Caco-2 (cell line): ENCODE results near the gene KLHDC7B. TPM values are rescaled to one million over a fixed set of nuclear protein-coding genes. Genes with fewer than 3 reads are reported as not detected.

ENCODE experiments used
- BruUV-seq: library from RNA; stranded (reverse); fragments of 400-500 nt; replicated peaks from 2 replicates; lab custom pipeline; 2021; lab: Mats Ljungman, UMichigan
- CTCF ChIA-PET: fragments of 300-600 bp; sonication (Branson Sonifier 250); formaldehyde crosslinking; loops from one replicate; lab custom pipeline; 2022; ENCODE audit warnings: antibody characterized with exemption; lab: Charles Lee
- POLR2A ChIA-PET: fragments of 300-600 bp; sonication (Branson Sonifier 250); formaldehyde crosslinking; loops from one replicate; lab custom pipeline; 2022; ENCODE audit warnings: antibody characterized with exemption; lab: Charles Lee
- DNase-seq, 2 experiments: peaks; one replicate each; pipeline versions ENCODE4 v3.0.0 to v3.0.0-alpha.2; 2020 to 2022
- H3K27me3 ChIP-seq: replicated peaks from 2 replicates; pipeline ENCODE4 v1.6.0; 2011; ENCODE audit warnings: low read length; ENCODE audit not compliant: control insufficient read depth, insufficient read depth
- H3K36me3 ChIP-seq: 2 replicates; pipeline ENCODE4 v1.5.1; 2011; ENCODE audit warnings: low read length; ENCODE audit not compliant: control insufficient read depth, insufficient read depth
- H3K4me1 ChIP-seq: fragments of 250-450 bp; sonication (Bioruptor Pico); 2 replicates; pipeline ENCODE4 v1.5.1; 2020; ENCODE audit warnings: mild to moderate bottlenecking
- H3K4me3 ChIP-seq: 2 replicates; pipeline ENCODE4 v1.5.1; 2011; ENCODE audit warnings: low read depth, mild to moderate bottlenecking, control low read depth, low read length
- H3K9me3 ChIP-seq: fragments of 250-450 bp; sonication (Bioruptor Pico); 2 replicates; pipeline ENCODE4 v1.5.1; 2020; ENCODE audit warnings: mild to moderate bottlenecking, moderate library complexity
- H3K27ac Mint-ChIP-seq: one replicate; pipeline ENCODE4 v1.8.0; 2022; ENCODE audit warnings: mixed read lengths; ENCODE audit not compliant: unreplicated experiment
- H3K27me3 Mint-ChIP-seq: one replicate; pipeline ENCODE4 v1.8.0; 2022; ENCODE audit warnings: mixed read lengths; ENCODE audit not compliant: insufficient read depth, unreplicated experiment
- H3K36me3 Mint-ChIP-seq: one replicate; pipeline ENCODE4 v1.8.0; 2022; ENCODE audit warnings: mild to moderate bottlenecking, mixed read lengths; ENCODE audit not compliant: insufficient read depth, unreplicated experiment
- H3K4me1 Mint-ChIP-seq: one replicate; pipeline ENCODE4 v1.8.0; 2022; ENCODE audit warnings: low read depth, mixed read lengths; ENCODE audit not compliant: unreplicated experiment
- H3K4me3 Mint-ChIP-seq: one replicate; pipeline ENCODE4 v1.8.0; 2022; ENCODE audit warnings: mild to moderate bottlenecking, moderate library complexity, mixed read lengths; ENCODE audit not compliant: unreplicated experiment
- H3K9me3 Mint-ChIP-seq: one replicate; pipeline ENCODE4 v1.8.0; 2022; ENCODE audit warnings: mixed read lengths; ENCODE audit not compliant: unreplicated experiment
- CTCF ChIP-seq, 2 experiments: fragments of 200-600 bp in 1 of 2; IDR thresholded peaks; 1 replicate in 1 of 2; 2 replicates in 1 of 2; pipeline versions ENCODE4 v1.5.1 to v1.8.0; 2011 to 2022; ENCODE audit warnings: antibody characterized with exemption in 1 of 2, control low read depth in 1 of 2, inconsistent platforms in 1 of 2, low read depth in 1 of 2, low read length in 1 of 2, mild to moderate bottlenecking in 1 of 2, moderate library complexity in 1 of 2; ENCODE audit not compliant: insufficient read depth in 1 of 2, severe bottlenecking in 1 of 2, unreplicated experiment in 1 of 2
- intact Hi-C: fragments of 100-400 bp; cut with micrococcal nuclease; formaldehyde crosslinking; loops from one replicate; pipeline ENCODE4 v1.10.0; 2022; ENCODE audit not compliant: unreplicated experiment
- total RNA-seq: library from RNA; stranded (reverse); gene quantifications from 2 replicates; pipeline ENCODE4 v1.2.3, GENCODE V29; 2022

Gene KLHDC7B
- total RNA-seq, 1 experiment from 2014 or later: 2.0 TPM

DNA sequence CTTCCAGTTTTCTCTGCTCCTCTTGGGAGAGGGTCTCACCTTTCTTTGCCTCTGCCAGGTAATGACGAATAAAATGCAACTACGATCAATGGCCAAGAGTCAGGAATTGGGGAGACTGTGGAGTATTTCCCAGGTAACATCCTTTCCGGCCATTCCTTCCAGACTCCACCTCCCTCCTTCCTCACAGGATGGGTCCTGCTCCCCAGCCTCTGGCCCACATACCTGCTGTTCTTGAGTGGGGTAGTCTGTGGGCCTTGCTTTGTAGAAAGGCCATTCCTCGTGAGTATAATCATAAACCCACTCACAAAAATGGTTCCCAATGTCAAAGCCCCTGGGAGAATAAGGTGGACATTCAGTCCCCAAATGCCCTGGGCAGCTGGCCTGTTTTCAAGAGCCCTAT lies 34.1 kb downstream of the KLHDC7B start:
- Histone ChIP-seq H3K4me3 (no peak overlapping the region), H3K4me1 (peaks cover 17% of the 10 kb centered on the region), H3K27me3 (no peaks in the 10 kb centered on the region), H3K36me3 (peaks cover 1% of the 10 kb centered on the region; the same call in 1 of the 2 replicates), H3K9me3 (no peaks in the 10 kb centered on the region)
- DNase-seq: no peak
- Mint-ChIP-seq H3K9me3 (no peaks in the 10 kb centered on the region), H3K36me3 (peaks cover 4% of the 10 kb centered on the region), H3K4me1 (no peaks in the 10 kb centered on the region), H3K27me3 (no peaks in the 10 kb centered on the region), H3K27ac (no peak overlapping the region), H3K4me3 (peak overlapping the region; percentile 40)
- TF ChIP-seq CTCF (IDR thresholded peaks at IDR 0.05; ENCODE audit: insufficient read depth in 1 of 2, low read depth in 1 of 2, low read length in 1 of 2, severe bottlenecking in 1 of 2, unreplicated experiment in 1 of 2): no peak
- POLR2A ChIA-PET: no interaction called here
- BruUV-seq: no TSS peak
- CTCF ChIA-PET: no interaction called here
- intact Hi-C loops: loop anchor here (5.0 kb wide), 1 partner anchor 52 kb away; the partner anchor contains the start of gene SCO2

- BruUV-seq: no TSS peak
- TF ChIP-seq CTCF (IDR thresholded peaks at IDR 0.05; ENCODE audit: insufficient read depth in 1 of 2, low read depth in 1 of 2, low read length in 1 of 2, severe bottlenecking in 1 of 2, unreplicated experiment in 1 of 2): no peak
- intact Hi-C loops: loop anchor here (5.0 kb wide), 1 partner anchor 54 kb away; the partner anchor contains the start of gene SCO2
- ChIA-PET POLR2A (no interaction called here), CTCF (interaction anchor here (2.2 kb wide), 1 partner anchor 18 kb away, joined by 8 read pairs; the partner anchor contains the start of gene SYCE3)
- peak in 1 of 2 experiments; percentile 29 for DNase-seq
- peaks cover 4% of the 10 kb centered on the region for H3K36me3 Mint-ChIP-seq
- H3K9me3 Mint-ChIP-seq: no peaks in the 10 kb centered on the region
- H3K4me1 ChIP-seq: peaks cover 23% of the 10 kb centered on the region
- H3K27me3 ChIP-seq: no peaks in the 10 kb centered on the region
- H3K4me1 Mint-ChIP-seq: no peaks in the 10 kb centered on the region
- H3K4me3 Mint-ChIP-seq: peak overlapping the region; percentile 78
- H3K36me3 ChIP-seq: peaks cover 1% of the 10 kb centered on the region; the same call in 1 of the 2 replicates
- peak overlapping the region; percentile 58 for H3K4me3 ChIP-seq
- H3K27me3 Mint-ChIP-seq: no peaks in the 10 kb centered on the region
- peak overlapping the region; percentile 97 for H3K27ac Mint-ChIP-seq
- no peaks in the 10 kb centered on the region for H3K9me3 ChIP-seq
Measured at GRCh38 chr22:50581031-50581949, 35.6 kb downstream of the KLHDC7B start.

DNA sequence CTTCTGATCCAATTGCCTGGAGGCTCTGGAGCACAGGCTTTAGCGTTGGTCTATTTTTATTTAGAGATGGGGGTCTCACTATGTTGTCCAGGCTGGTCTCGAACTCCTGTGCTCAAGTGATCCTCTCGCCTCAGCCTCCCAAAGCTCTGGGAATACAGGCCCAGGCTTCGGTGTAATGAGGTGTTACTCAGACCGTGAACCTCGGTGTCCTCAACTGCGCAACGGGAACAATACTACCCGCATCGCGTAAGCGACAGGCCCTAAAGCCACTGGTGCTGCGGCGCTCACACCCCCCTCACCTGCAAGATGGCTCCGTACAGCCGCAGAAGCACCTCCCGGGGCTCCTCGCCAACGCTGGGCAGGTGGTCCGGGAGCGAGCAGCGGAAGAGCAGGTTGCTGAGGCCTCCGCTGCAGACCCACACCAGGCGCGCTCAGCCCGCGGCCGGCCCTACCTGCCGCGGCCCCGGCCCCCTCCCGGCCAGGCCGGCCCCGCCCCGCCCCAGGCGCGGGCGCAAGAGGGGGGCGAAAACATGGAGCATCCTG lies 36.3 kb downstream of the KLHDC7B start:
- no peak for TF ChIP-seq CTCF (IDR thresholded peaks at IDR 0.05; ENCODE audit: insufficient read depth in 1 of 2, low read depth in 1 of 2, low read length in 1 of 2, severe bottlenecking in 1 of 2, unreplicated experiment in 1 of 2)
- ChIA-PET CTCF (interaction anchor here (1.0 to 2.2 kb wide), 5 partner anchors 19 to 56 kb away, joined by 3 to 9 read pairs (median 8); partner anchors contain the start of genes ARSA, SCO2 and SYCE3), POLR2A (interaction anchor here (0.7 to 1.4 kb wide), 3 partner anchors 19 to 50 kb away, joined by 3 to 4 read pairs (median 3); partner anchors contain the start of gene ARSA)
- H3K27ac Mint-ChIP-seq: peak overlapping the region; percentile 97
- H3K4me3 ChIP-seq: peak overlapping the region; percentile 58
- H3K4me1 ChIP-seq: peaks cover 23% of the 10 kb centered on the region
- no peaks in the 10 kb centered on the region for H3K9me3 Mint-ChIP-seq
- intact Hi-C loops: loop anchor here (1.0 to 5.0 kb wide), 2 partner anchors 19 to 55 kb away; partner anchors contain the start of gene SCO2
- no peaks in the 10 kb centered on the region for H3K27me3 Mint-ChIP-seq
- TSS peak; percentile 48 for BruUV-seq
- H3K36me3 ChIP-seq: peaks cover 1% of the 10 kb centered on the region; the same call in 1 of the 2 replicates
- H3K4me1 Mint-ChIP-seq: no peaks in the 10 kb centered on the region
- peak overlapping the region; percentile 78 for H3K4me3 Mint-ChIP-seq
- no peak for DNase-seq
- H3K36me3 Mint-ChIP-seq: peaks cover 4% of the 10 kb centered on the region
- H3K27me3 ChIP-seq: no peaks in the 10 kb centered on the region
- no peaks in the 10 kb centered on the region for H3K9me3 ChIP-seq
